Measurements from ENCODE around the gene GABRB1.

DNA sequence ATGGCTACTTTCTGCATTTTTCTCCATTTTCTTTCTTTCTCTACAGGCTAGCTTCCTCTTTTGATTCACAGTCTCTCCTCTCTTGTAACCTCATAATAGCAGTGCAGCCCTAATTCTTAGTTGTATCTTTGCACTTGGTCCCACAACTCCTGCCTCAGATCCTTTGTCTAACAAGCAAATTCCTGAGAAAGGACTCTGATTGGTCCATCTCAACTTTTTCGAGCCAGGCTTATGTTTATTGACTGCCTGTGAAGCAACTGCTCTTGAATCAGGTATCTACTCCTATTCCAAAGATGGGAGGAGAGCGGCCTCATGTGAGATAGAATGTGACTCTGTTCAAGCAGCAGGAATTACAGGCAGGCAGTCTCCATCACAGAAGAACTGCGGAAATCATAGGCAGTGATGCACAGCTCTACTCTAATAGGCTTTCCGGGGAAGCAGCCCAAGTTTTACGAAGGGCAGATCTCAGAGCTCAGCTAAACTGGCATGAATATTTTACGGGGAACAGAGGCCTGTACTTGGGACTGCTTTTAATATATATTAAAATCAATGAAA lies 123.5 kb downstream of the GABRB1 start:
- TF ChIP-seq CTCF (IDR thresholded peaks at IDR 0.05) (no peak), EZH2 (IDR thresholded peaks at IDR 0.05; ENCODE audit: borderline replicate concordance, insufficient read depth, low read depth, low read length, poor library complexity, severe bottlenecking) (no peak)

All from B cell (primary cell).